GM19240 (cell line): ENCODE data around the gene TIMM50.
"Not testable (repeated sequence)": the region's sequence is repeated elsewhere in the genome, so short reads cannot be mapped to it uniquely, and the experiment has no call there.

Experiments used
- DNase-seq: peaks from one replicate; pipeline ENCODE4 v3.0.0; 2011; ENCODE audit warnings: low spot score; ENCODE audit not compliant: insufficient read length

The TIMM50 gene

DNA sequence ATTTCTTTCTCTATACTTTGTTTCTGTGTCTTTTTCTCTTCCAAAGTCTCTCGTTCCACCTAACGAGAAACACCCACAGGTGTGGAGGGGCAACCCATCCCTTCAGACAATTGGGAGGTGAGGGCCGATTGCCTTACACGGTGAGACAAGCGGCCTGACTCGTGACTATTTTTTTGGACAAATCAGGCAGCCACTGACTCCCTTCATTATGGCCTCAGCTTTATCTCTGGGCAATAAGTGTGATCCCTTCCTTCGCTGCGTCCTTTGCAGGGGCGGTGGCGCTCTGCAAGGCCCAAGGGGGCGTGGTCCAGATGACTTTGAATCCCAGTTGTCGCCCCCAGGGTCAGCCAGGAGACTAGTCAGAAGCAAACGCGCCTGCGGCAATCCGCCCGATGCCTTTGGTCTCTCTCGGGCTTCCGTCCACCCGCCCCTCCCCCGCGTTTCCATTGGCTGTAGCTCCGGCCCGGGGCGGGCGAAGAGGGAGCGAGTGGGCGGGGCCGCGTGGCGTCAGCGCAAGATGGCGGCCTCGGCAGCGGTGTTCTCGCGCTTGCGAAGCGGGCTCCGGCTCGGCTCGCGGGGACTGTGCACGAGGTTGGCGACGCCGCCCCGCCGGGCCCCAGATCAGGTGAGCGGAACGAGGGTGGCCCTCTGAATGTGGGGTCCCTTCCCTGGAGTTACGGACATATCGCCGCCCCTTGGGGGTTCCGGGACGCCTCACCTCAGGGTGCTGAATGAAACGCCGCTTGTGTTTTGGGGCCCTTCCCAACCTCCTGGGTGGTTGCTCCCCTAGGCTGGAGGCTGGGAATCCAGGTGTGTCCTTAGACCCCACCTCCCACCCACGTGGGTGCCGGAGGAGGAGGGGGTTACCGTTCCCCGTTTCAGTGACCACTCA, at the start of gene TIMM50:
Gene TIMM50 (plus strand): TSS at position 502 of the 892 bp plus-strand sequence. CDS start 16 bp downstream, at position 518.
- DNase-seq = peak; percentile 87

DNA sequence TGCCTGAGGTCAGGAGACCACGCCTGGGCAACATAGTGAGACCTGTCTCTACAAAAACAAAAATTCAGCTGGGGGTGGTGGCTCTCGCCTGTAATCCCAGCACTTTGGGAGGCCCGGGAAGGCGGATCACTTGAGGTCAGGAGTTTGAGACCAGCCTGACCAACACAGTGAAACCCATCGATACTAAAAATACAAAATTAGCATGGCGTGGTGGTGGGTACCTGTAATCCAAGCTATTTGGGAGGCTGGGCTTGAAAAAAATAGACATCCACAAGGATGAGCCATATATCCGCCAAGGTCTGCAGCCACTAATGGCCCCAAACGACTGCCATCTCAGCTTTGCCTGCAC, 48.0 kb upstream of the TIMM50 start:
- no peak for DNase-seq

DNA sequence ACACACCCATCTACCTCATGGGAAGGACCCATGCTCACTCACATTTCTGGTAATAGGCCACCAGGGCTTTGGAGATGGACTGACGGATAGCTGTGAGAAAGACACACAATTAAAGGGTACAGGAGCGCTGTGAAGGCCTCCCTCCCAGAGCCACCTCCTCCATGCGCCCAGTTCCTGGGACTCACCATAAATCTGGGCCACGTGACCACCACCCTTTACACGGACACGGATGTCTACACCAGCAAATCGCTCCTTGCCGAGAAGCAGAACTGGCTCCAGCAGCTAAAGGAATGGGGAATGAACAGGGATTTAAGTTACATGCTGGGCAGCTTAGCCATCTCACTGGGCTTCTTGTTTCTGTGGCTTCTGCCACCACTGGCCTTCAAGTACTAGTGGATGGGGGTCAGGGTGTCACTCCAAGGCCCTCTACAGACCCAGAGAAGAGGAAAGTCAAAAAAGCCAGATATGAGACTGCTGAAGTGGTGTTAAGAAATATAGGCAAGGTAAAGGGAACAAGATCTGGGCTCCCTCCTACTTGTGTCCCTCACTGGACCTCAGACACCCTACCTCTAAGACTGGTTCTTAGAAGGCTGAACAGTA, 47.1 kb upstream of the TIMM50 start:
- no peak for DNase-seq

- no peak for DNase-seq
Observed at GRCh38 chr19:39434123-39435076, 46.2 kb upstream of the TIMM50 start.

GRCh38 chr19:39435499-39436349, 44.9 kb upstream of the TIMM50 start, which contains the start of gene RPS16:
Gene RPS16, minus strand, starts transcription at chr19:39435949. Its CDS starts 54 bp downstream, at chr19:39435895.
- DNase-seq = peak; percentile 81

GRCh38 chr19:39436350-39436716, 44.3 kb upstream of the TIMM50 start:
- DNase-seq = no peak

- DNase-seq = no peak
Observed at GRCh38 chr19:39438270-39438934, 42.2 kb upstream of the TIMM50 start.

GRCh38 chr19:39444598-39445195, 35.9 kb upstream of the TIMM50 start:
- DNase-seq = no peak

- peak; percentile 98 for DNase-seq
Observed at GRCh38 chr19:39445196-39446111, 35.2 kb upstream of the TIMM50 start, which contains the start of gene SUPT5H. Gene SUPT5H, plus strand, starts transcription at chr19:39445582. Its CDS starts 309 bp downstream, at chr19:39445891.

GRCh38 chr19:39446365-39447084, 34.1 kb upstream of the TIMM50 start:
- no peak for DNase-seq

- DNase-seq = peak; percentile 32
Observed at GRCh38 chr19:39448271-39448670, 32.4 kb upstream of the TIMM50 start.

DNA sequence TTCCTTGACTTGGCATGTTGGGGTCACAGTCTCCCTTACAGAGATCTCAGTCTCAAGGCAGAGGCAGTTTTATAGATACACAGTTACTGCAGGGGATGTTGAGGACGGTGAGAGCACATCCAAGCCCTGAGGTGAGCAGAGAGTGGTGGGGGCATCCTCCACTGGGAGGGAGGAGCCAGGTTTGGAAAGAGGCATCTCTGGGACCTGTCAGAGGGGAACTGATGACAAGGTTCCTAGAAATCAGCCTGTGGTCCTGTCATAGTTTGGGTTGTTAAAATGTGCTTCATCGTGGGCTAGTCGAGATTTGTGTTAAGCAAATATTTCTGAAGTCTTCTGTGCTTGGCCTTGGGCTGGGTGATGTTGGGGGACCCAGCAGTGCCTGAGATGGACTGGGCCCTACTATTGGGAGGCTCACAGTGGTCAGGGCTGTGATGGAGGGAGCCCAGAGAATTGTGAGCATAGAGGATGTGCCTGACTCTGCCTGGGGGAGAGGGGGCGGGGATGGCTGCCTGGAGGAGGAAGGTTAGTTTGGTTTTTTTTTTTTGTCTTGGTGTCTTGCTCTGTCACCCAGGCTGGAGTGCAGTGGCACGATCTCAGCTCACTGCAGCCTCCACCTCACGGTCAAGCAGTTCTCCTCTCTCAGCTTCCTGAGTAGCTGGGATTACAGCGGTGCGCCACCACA, 31.4 kb upstream of the TIMM50 start:
- DNase-seq = no peak

DNA sequence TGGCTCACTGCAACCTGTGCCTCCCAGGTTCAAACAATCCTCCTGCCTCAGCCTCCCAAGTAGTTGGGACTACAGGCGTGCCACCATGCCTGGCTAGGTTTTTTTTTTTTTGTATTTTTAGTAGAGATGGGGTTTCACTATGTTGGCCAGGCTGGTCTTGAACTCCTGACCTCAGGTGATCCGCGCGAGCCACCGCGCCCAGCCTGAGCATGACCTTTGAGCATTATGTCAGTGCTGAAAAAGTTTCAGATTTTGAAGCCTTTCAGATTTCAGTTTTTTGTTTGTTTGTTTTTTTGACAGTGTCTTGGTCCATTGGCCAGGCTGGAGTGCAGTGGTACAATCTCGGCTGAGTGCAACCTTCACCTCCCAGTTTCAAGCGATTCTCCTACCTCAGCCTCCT, 29.4 kb upstream of the TIMM50 start:
- not testable (repeated sequence) for DNase-seq

- no peak for DNase-seq
Observed at GRCh38 chr19:39463403-39463802, 17.2 kb upstream of the TIMM50 start.

GRCh38 chr19:39465956-39466747, 14.5 kb upstream of the TIMM50 start:
- DNase-seq = no peak

DNA sequence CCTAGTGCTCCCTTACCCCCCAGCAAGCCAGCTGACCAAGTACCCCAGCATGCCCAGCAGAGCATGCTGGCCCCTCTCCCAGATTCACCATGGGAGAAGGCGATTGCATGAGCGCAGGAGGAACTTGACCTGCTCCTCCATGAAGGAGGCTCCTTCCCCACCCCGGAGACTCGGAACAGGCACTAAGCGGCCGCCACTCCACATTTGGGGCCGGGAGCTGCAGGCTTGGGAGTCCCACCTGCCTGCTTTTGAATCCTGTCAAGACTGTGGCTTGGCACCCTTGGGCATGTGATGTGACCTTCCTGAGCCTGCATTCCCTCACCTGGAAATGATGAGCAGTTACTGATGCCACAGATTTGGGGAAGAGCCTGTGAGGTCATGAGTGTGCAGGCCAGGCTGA, 12.7 kb upstream of the TIMM50 start:
- DNase-seq = no peak

DNA sequence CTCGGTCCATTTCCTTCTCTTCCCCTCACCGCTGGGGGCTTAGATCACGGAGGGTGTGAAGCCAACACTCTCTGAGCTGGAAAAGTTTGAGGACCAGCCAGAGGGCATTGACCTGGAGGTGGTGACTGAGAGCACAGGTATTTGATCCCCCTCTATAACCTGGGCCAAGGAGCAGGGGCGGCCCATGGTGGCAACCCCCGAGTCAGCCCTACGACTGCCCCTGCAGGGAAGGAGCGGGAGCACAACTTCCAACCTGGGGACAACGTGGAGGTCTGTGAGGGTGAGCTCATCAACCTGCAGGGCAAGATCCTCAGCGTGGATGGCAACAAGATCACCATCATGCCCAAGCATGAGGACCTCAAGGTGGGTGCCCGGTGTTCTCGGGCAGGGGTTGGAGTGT, 11.6 kb upstream of the TIMM50 start:
- DNase-seq = no peak
